ENCODE measurements around the gene TSPAN10. TPM values are rescaled to one million over a fixed set of nuclear protein-coding genes. Genes with fewer than 3 reads are reported as not detected.
A peak's percentile ranks its signal among the peaks of the same experiment; 100 is the strongest.

Gene TSPAN10
- total RNA-seq, 1 donor from 2014 or later: 0.53 TPM

DNA sequence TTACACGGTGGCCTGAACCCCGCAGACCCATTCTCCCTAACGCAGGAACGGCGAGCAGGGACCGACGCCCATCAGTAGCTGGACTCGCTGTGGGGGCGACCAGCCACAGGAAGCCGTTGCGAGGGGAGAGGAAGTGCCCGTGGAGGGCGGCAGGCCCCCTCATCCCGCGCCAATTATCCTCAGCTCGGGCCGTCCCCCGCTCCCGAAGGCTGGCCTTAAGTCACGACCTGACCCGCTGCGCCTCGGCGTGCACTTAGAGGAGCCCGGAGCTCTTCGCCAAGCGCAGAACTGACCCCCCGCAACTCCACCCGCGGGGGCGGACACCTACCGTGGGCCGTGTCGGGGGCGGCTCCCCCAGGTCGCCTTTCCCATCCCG lies 46.2 kb downstream of the TSPAN10 start:
- H3K36me3 ChIP-seq (ENCODE audit: control insufficient read depth, insufficient read depth, low read length): peaks cover 29% of the 10 kb centered on the region
- TF ChIP-seq, protein P1, sequence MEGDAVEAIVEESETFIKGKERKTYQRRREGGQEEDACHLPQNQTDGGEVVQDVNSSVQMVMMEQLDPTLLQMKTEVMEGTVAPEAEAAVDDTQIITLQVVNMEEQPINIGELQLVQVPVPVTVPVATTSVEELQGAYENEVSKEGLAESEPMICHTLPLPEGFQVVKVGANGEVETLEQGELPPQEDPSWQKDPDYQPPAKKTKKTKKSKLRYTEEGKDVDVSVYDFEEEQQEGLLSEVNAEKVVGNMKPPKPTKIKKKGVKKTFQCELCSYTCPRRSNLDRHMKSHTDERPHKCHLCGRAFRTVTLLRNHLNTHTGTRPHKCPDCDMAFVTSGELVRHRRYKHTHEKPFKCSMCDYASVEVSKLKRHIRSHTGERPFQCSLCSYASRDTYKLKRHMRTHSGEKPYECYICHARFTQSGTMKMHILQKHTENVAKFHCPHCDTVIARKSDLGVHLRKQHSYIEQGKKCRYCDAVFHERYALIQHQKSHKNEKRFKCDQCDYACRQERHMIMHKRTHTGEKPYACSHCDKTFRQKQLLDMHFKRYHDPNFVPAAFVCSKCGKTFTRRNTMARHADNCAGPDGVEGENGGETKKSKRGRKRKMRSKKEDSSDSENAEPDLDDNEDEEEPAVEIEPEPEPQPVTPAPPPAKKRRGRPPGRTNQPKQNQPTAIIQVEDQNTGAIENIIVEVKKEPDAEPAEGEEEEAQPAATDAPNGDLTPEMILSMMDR (IDR thresholded peaks at IDR 0.05; ENCODE audit: insufficient read depth, low read length, severe bottlenecking): no peak
- DNase-seq (ENCODE audit: low read depth) (no peak), FAIRE-seq (no peak)
- no peaks in the 10 kb centered on the region for H3K27me3 ChIP-seq (ENCODE audit: control insufficient read depth, insufficient read depth, low read length)
- peak overlapping the region; percentile 96 for H3K4me3 ChIP-seq (ENCODE audit: low read depth, low read length)

DNA sequence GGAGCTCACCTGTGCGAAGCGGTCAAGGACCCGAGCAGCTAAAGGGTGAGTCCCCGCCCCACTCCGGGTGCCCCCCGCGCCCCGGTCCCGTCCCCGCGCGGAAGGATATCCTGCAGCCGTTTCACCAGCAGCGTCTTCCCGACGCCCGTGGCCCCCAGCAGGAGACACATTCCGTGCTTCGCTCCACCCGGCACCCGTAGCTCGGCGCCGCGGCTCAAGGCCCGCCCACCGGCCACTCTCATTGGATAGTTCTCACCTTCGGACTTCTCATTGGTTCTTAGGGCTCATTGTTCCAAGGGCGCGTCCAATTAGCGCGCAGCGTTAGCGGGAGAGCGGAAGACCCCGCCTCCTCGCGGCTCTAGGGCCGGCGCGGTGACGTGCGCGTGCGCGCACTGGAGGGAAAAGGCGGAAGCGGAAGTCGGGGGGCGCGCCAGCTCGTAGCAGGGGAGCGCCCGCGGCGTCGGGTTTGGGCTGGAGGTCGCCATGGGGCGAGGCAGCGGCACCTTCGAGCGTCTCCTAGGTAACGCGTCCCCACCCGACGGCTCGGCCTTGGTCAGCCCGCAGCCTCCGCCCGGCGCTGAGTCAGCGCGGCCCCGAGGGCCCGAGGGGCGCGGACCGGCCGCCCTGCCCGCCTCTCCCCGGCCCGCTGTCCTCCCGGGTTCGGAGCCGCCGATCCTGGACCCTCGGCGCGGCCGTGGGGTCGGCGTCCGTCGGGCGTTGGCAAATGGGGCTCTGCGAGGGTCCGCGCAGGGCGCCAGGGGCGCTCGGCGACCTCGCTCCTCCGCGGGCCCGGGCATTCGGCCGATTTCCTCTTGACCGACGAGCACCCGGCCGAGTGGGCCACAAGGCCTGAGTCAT lies 46.8 kb downstream of the TSPAN10 start, which contains the start of the genes ARL16 and HGS:
Gene ARL16 (minus strand): TSS at position 214 of the 858 bp plus-strand sequence. CDS start 44 bp downstream, at position 170.
Gene HGS (plus strand): TSS at position 428 of the 858 bp plus-strand sequence. CDS start 56 bp downstream, at position 484.
- no peaks in the 10 kb centered on the region for H3K27me3 ChIP-seq (ENCODE audit: control insufficient read depth, insufficient read depth, low read length)
- H3K4me3 ChIP-seq (ENCODE audit: low read depth, low read length): peak within 1 kb of the TSS; percentile 96
- TF ChIP-seq, protein P1 (IDR thresholded peaks at IDR 0.05; ENCODE audit: insufficient read depth, low read length, severe bottlenecking): no peak
- FAIRE-seq: no peak
- peaks cover 35% of the 10 kb centered on the region for H3K36me3 ChIP-seq (ENCODE audit: control insufficient read depth, insufficient read depth, low read length)
- DNase-seq (ENCODE audit: low read depth): peak; percentile 94

DNA sequence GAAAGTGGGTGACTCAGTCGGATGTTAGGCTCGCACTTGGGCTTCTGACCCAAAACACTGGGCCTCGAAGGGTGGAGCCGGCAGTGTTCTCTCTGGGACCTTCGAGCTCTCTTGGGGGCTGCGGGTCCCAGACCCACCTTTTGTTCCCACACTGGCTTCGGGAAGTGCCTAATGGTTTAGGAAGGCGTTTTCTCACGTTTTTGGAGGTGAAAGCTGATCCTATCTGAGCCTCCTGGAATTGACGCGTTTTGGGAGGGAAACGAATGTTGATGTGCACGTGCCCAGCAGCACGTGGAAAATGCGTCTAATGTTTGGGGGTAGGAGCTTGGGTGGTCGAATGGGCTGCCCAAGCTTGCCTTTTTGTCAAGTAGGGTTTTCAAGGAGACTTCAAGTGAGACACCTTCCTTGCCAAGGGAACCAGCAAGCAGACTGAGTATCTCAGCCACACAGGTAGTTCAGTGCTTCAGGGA lies 47.5 kb downstream of the TSPAN10 start:
- DNase-seq (ENCODE audit: low read depth) (peak; percentile 76), FAIRE-seq (no peak)
- Histone ChIP-seq H3K4me3 (ENCODE audit: low read depth, low read length) (peak overlapping the region; percentile 96), H3K27me3 (ENCODE audit: control insufficient read depth, insufficient read depth, low read length) (no peaks in the 10 kb centered on the region), H3K36me3 (ENCODE audit: control insufficient read depth, insufficient read depth, low read length) (peaks cover 39% of the 10 kb centered on the region)
- TF ChIP-seq, protein P1 (IDR thresholded peaks at IDR 0.05; ENCODE audit: insufficient read depth, low read length, severe bottlenecking): no peak

DNA sequence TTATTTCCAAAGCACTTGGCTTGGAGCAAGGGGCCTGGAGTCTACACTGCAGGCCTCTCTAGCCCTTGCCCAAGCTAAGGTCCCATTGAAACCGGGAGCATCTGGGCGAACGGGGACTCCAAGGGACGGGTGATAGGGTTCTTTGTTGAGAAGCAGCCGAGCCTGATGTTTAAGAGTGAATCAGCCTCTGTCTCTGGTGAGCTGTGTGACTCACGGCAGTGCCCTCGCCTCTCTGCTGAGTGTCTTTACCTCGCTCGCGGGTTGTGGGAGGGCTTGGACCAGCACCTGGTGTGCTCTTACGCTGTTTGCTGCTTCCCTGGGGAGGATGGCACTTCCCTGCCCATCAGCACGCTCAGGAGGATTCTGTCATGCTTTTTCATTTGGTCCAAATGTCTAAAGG lies 48.1 kb downstream of the TSPAN10 start:
- DNase-seq (ENCODE audit: low read depth): peak; percentile 85
- no peak for FAIRE-seq
- H3K36me3 ChIP-seq (ENCODE audit: control insufficient read depth, insufficient read depth, low read length): peaks cover 43% of the 10 kb centered on the region

DNA sequence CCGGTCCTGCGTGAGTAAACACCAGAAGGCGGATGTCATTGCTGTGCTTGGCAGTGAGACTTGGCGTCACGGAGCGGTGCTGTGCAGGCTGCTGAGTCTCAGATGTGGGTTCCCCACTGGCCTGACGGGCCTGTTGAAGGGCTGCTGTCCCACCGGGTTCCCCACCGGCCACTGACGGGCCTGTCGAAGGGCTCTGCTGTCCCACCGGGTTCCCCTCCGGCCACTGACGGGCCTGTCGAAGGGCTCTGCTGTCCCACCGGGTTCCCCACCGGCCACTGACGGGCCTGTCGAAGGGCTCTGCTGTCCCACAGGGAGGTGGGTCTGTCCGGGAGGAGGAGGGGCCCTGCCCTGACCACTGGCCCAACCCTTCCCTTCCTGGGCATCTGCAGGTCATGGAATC lies 49.6 kb downstream of the TSPAN10 start:
- FAIRE-seq: no peak
- TF ChIP-seq, protein P1 (IDR thresholded peaks at IDR 0.05; ENCODE audit: insufficient read depth, low read length, severe bottlenecking): no peak

More for the DNA sequence above, 48.1 kb downstream of the TSPAN10 start:
- H3K27me3 ChIP-seq (ENCODE audit: control insufficient read depth, insufficient read depth, low read length): no peaks in the 10 kb centered on the region
- TF ChIP-seq, protein P1 (IDR thresholded peaks at IDR 0.05; ENCODE audit: insufficient read depth, low read length, severe bottlenecking): no peak
- peak overlapping the region; percentile 96 for H3K4me3 ChIP-seq (ENCODE audit: low read depth, low read length)

More for the DNA sequence above, 49.6 kb downstream of the TSPAN10 start:
- Histone ChIP-seq H3K4me3 (ENCODE audit: low read depth, low read length) (no peak overlapping the region), H3K27me3 (ENCODE audit: control insufficient read depth, insufficient read depth, low read length) (no peaks in the 10 kb centered on the region), H3K36me3 (ENCODE audit: control insufficient read depth, insufficient read depth, low read length) (peaks cover 46% of the 10 kb centered on the region)
- DNase-seq (ENCODE audit: low read depth): no peak

Data from bronchial epithelial cell (primary cell).